IPS-18a (cell line): ENCODE data around the gene HECTD2.
A peak's percentile ranks its signal among the peaks of the same experiment; 100 is the strongest.
"Not testable (repeated sequence)": the region's sequence is repeated elsewhere in the genome, so short reads cannot be mapped to it uniquely, and the experiment has no call there.

Experiments used
- H3K27ac ChIP-seq: one replicate; pipeline ENCODE4 v1.5.1; 2013; ENCODE audit warnings: low read length
- H3K27me3 ChIP-seq: one replicate; pipeline ENCODE4 v1.6.1; 2013; ENCODE audit warnings: mild to moderate bottlenecking, low read length; ENCODE audit not compliant: control insufficient read depth, insufficient read depth
- H3K36me3 ChIP-seq: one replicate; pipeline ENCODE4 v1.6.1; 2013; ENCODE audit warnings: low read depth, low read length; ENCODE audit not compliant: control insufficient read depth
- H3K4me1 ChIP-seq: one replicate; pipeline ENCODE4 v1.6.1; 2013; ENCODE audit warnings: low read depth, low read length; ENCODE audit not compliant: control insufficient read depth
- H3K4me3 ChIP-seq: one replicate; pipeline ENCODE4 v1.5.1; 2013; ENCODE audit warnings: low read length
- H3K9ac ChIP-seq: one replicate; pipeline ENCODE4 v1.6.1; 2013; ENCODE audit warnings: mild to moderate bottlenecking, low read length, moderate library complexity
- H3K9me3 ChIP-seq: one replicate; pipeline ENCODE4 v1.6.1; 2013; ENCODE audit warnings: low read depth, low read length; ENCODE audit not compliant: control insufficient read depth

Gene HECTD2, protein sequence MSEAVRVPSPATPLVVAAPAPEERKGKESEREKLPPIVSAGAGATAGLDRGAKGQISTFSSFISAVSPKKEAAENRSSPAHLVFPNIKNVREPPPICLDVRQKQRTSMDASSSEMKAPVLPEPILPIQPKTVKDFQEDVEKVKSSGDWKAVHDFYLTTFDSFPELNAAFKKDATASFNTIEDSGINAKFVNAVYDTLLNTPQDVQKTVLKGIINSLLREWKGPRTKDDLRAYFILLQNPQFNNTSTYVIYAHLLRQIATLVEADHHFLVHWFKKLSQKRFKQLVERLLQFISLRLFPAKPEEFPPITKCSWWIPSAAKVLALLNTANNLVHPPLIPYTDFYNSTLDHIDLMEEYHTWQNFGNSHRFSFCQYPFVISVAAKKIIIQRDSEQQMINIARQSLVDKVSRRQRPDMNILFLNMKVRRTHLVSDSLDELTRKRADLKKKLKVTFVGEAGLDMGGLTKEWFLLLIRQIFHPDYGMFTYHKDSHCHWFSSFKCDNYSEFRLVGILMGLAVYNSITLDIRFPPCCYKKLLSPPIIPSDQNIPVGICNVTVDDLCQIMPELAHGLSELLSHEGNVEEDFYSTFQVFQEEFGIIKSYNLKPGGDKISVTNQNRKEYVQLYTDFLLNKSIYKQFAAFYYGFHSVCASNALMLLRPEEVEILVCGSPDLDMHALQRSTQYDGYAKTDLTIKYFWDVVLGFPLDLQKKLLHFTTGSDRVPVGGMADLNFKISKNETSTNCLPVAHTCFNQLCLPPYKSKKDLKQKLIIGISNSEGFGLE

DNA sequence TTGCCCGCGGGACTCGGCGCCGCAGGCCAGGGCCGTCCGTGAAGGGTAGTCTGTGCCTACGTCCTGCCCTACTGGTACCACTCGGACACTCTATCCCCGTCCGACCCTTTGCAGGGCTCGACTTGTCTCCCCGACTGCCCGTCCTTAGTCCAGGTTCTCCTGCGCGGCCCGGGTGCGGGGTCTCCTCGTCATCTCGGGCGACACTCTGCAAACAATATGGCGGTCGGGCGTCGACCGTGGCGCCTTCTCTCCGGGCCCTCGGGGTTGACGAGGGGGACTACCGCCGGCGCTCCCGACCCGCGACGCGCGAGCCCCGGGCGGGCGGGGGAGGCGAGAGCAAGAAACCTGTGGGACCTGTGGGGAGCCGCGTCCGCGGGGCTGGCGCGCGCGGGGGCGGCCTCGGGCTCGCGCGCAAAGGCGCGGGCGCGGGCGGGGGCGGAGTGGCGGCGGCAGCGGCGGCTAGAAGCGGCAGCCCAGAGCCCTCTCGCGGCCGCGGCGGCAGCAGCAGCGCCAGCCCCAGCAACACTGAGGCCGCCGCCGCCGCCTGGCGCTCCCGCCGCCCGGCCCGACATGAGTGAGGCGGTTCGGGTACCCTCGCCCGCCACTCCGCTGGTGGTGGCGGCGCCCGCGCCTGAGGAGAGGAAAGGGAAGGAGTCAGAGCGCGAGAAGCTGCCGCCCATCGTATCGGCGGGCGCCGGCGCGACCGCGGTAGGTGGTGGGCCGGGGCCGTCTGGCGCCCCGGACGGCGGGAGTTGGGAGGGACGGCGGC, at the start of gene HECTD2:
Gene HECTD2 (plus strand): TSS at position 476 of the 769 bp plus-strand sequence. CDS start 95 bp downstream, at position 571.
- H3K36me3 ChIP-seq: no peaks in the 10 kb centered on the region
- H3K4me1 ChIP-seq: peaks cover 43% of the 10 kb centered on the region
- peak within 1 kb of the TSS; percentile 88 for H3K4me3 ChIP-seq
- H3K9ac ChIP-seq: peak within 1 kb of the TSS; percentile 98
- no peaks in the 10 kb centered on the region for H3K9me3 ChIP-seq
- peak within 1 kb of the TSS; percentile 98 for H3K27ac ChIP-seq
- H3K27me3 ChIP-seq: peaks cover 4% of the 10 kb centered on the region

DNA sequence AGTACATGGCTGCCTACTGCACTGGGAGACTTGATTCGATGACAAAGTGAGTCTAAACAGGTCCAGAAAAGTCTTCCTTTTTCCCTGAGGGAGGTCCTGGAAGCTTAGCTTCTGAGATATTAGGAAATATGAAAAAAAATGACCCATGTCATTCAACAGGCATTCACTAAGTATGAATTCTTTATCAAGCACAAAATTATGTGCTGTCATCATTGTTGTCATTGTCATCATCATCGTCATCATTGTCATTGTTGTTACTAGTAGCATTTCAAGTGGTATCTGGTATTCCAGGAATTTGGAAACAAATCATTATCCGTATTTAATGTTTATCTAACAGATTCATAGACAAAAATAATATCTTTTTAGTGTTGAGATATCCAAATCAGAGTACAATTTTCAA, 49.7 kb upstream of the HECTD2 start:
- Histone ChIP-seq H3K4me1 (no peaks in the 10 kb centered on the region), H3K27ac (no peak overlapping the region), H3K9me3 (no peaks in the 10 kb centered on the region), H3K9ac (no peak overlapping the region), H3K4me3 (no peak overlapping the region), H3K36me3 (no peaks in the 10 kb centered on the region), H3K27me3 (no peaks in the 10 kb centered on the region)

DNA sequence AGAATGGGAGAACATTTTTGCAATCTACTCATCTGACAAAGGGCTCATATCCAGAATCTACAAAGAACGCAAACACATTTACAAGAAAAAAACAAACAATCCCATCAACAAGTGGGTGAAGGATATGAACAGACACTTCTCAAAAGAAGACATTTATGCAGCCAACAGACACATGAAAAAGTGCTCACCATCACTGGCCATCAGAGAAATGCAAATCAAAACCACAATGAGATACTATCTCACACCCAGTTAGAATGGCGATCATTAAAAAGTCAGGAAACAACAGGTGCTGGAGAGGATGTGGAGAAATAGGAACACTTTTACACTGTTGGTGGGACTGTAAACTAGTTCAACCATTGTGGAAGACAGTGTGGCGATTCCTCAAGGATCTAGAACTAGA, 44.6 kb upstream of the HECTD2 start:
- not testable (repeated sequence) for H3K4me3 ChIP-seq, H3K9me3 ChIP-seq, H3K9ac ChIP-seq, H3K27ac ChIP-seq, H3K4me1 ChIP-seq, H3K27me3 ChIP-seq, H3K36me3 ChIP-seq

DNA sequence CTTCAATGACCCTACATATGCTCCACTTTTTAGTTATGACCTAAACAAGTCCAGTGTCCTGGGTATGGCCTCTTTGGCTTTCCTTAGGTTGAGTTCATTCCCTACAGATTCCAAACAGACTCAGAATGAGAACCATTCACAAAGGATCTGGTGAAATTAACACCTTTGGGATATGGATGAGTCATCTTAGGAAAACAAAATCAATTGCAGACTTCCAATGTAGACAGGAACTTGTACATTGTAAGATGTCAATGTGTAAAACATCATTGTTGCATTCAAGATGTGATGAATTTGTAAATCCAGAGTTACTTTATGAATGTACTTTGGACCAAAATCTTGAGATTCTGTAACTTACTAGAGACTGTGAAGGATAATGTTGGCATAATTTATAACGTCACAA, 43.4 kb upstream of the HECTD2 start:
- H3K4me3 ChIP-seq: no peak overlapping the region
- no peaks in the 10 kb centered on the region for H3K4me1 ChIP-seq
- no peaks in the 10 kb centered on the region for H3K9me3 ChIP-seq
- H3K9ac ChIP-seq: no peak overlapping the region
- no peak overlapping the region for H3K27ac ChIP-seq
- no peaks in the 10 kb centered on the region for H3K27me3 ChIP-seq
- H3K36me3 ChIP-seq: no peaks in the 10 kb centered on the region

DNA sequence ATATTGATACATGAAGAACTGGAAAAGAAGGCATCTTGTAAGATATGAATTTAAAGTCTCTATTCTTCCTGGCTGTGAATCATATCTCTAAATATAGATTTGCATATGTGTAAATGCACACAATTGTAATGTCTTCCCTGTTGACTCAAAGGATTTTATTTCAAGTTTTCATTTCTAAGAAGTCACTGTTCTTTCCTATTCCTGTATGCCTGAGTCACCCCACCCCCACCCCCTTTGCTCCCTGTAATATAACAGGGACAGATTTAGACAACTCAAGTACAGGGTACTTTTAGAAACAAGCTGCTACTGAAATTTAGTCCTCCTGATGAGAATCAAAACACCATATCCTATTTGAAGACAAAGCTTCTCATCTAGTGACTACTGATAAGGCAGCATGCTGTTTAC, 43.0 kb upstream of the HECTD2 start:
- Histone ChIP-seq H3K36me3 (no peaks in the 10 kb centered on the region), H3K27ac (no peak overlapping the region), H3K9me3 (no peaks in the 10 kb centered on the region), H3K4me1 (no peaks in the 10 kb centered on the region), H3K9ac (no peak overlapping the region), H3K27me3 (no peaks in the 10 kb centered on the region), H3K4me3 (no peak overlapping the region)

DNA sequence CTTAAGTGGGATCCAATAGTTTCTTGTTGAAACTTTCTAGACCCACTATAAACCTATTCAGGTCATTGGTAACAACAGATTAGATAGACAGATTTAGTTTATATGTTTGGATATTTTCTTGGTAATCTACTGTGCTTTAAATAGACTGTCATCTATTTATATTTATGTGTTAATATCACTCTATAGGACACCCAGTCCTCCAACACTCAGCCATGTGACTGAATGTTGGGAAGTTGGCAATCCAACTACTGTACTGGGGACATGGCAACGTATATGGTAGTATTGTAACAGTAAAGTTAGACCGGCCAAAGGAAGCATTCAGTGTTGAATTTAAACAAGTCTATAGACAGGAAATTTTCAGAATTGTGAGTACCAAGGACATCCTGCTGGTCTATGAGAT, 42.6 kb upstream of the HECTD2 start:
- Histone ChIP-seq H3K27me3 (no peaks in the 10 kb centered on the region), H3K9me3 (no peaks in the 10 kb centered on the region), H3K36me3 (no peaks in the 10 kb centered on the region), H3K4me3 (no peak overlapping the region), H3K27ac (no peak overlapping the region), H3K4me1 (no peaks in the 10 kb centered on the region), H3K9ac (no peak overlapping the region)

DNA sequence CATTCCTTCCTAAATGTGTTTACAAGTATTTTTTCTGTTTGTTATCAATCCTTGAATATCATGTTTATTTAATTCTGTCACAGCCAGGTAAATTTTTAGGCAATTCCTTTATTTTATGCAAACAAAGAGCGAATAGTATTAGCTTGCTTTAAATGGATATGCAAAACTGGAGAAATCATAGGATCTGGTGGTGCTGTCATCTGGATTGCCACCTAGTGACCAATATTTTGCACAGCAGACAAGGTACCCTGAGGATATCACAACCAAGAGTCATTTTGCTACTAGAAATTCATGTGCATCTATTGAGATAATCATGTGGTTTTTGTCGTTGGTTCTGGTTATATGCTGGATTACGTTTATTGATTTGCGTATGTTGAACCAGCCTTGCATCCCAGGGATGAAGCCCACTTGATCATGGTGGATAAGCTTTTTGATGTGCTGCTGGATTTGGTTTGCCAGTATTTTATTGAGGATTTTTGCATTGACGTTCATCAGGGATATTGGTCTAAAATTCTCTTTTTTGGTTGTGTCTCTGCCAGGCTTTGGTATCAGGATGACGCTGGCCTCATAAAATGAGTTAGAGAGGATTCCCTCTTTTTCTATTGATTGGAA, 40.1 kb upstream of the HECTD2 start:
- H3K36me3 ChIP-seq, H3K9ac ChIP-seq, H3K27me3 ChIP-seq, H3K27ac ChIP-seq, H3K9me3 ChIP-seq, H3K4me3 ChIP-seq, H3K4me1 ChIP-seq: not testable (repeated sequence)

DNA sequence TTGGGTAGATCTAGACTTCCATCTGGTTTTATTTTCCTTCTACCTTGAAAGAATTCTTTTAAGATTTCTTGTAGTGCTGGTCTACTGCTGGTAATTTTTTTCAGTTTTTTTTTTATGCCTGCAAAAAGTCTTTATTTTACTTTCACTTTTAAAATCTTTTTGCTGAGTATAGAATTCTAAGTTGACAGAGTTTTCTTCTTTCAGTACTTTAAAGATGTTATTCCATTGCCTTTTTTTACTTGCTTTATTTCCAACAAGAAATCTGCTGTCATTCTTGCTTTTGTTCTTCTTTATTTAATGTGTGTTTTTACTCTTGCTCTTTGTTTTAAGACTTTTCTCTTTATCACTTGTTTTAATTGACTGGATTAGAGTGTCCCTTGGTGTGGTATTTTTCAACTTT, 36.1 kb upstream of the HECTD2 start:
- Histone ChIP-seq H3K36me3 (no peaks in the 10 kb centered on the region), H3K4me1 (no peaks in the 10 kb centered on the region), H3K27me3 (no peaks in the 10 kb centered on the region), H3K27ac (no peak overlapping the region), H3K9ac (no peak overlapping the region), H3K4me3 (no peak overlapping the region), H3K9me3 (peaks cover 5% of the 10 kb centered on the region)

DNA sequence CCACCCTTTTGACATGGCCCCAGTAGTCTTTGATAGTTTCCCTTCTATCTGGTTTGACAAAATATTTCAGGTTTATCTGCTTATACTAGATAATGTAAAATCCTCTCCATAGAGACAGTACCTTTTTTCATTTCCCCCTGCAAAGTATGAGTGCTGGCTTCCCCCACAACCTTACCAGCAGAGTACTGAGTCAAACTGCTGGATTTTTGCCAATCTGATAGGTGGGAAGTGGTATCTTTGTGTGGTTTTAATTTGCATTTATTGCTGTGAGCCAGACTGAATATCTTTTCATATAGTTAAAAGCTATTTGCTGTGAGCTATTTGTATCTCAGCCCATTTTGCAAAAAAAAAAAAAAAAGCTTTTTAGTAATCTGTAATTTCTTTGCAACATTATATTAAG, 32.1 kb upstream of the HECTD2 start:
- H3K4me3 ChIP-seq: no peak overlapping the region
- H3K9me3 ChIP-seq: peaks cover 5% of the 10 kb centered on the region
- no peaks in the 10 kb centered on the region for H3K4me1 ChIP-seq
- H3K27me3 ChIP-seq: no peaks in the 10 kb centered on the region
- no peak overlapping the region for H3K27ac ChIP-seq
- no peak overlapping the region for H3K9ac ChIP-seq
- H3K36me3 ChIP-seq: no peaks in the 10 kb centered on the region

DNA sequence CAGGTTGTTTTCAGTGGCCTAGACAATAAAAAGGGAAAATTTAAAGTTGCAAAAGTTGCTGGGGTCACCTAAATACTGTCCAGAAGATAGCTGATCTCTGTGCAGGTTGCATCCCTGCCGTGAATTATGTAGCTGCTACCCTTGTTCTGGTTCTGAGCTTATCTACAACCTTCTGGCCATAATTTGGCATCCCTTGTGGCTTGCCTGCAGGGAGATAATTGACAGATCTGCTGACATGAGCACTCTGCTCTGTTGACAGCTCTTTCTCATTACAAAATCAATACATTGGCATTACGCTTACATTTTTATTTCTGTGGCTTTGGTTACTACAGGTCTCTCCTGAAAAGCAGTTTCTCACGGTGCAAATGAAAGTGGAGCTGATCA, 29.3 kb upstream of the HECTD2 start:
- H3K9ac ChIP-seq: no peak overlapping the region
- no peaks in the 10 kb centered on the region for H3K4me1 ChIP-seq
- H3K4me3 ChIP-seq: no peak overlapping the region
- H3K9me3 ChIP-seq: no peaks in the 10 kb centered on the region
- no peaks in the 10 kb centered on the region for H3K36me3 ChIP-seq
- no peak overlapping the region for H3K27ac ChIP-seq
- no peaks in the 10 kb centered on the region for H3K27me3 ChIP-seq

DNA sequence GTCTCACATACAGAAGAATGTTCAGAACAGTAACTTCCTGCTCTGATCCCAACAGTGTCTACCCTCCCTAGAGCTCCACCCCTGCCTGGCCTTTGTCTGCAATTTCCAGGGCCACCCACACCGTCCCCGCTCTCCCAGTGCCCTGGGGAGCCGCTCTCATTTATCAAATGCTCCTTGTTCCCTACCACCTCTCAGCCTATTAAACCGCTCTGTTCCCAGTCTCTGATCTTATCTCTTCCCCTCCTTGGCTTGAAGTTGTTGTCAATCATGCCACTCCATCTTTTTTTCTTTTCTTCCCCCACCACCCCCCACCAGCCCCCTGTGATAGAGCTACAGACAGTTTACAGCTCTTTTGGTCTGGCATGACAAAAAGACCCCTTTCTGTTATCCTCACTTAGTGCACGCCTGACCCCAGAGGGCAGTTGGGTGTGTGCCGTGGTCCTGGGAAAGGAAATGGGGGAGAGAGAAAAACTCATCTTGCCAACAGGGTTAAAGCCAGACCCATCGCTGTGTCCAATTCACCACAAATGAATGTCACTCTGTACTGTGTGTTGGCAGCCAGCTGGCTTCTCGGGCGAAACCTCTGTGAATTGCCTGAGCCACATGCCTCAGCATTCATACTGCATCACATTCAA, 28.8 kb upstream of the HECTD2 start:
- H3K27ac ChIP-seq: no peak overlapping the region
- no peaks in the 10 kb centered on the region for H3K9me3 ChIP-seq
- no peak overlapping the region for H3K4me3 ChIP-seq
- no peaks in the 10 kb centered on the region for H3K36me3 ChIP-seq
- H3K9ac ChIP-seq: no peak overlapping the region
- no peaks in the 10 kb centered on the region for H3K4me1 ChIP-seq
- no peaks in the 10 kb centered on the region for H3K27me3 ChIP-seq
